HL-60 (cell line): ENCODE measurements around the gene ANKRD28.

ENCODE experiments used
- CTCF ChIP-seq: IDR thresholded peaks from one replicate; pipeline ENCODE4 v1.5.1; 2011; ENCODE audit warnings: low read length, control low read depth, inconsistent platforms; ENCODE audit not compliant: insufficient read depth
- GABPA ChIP-seq: IDR thresholded peaks from 2 replicates; pipeline ENCODE4 v1.6.1; 2012; ENCODE audit warnings: low read depth
- POLR2AphosphoS5 ChIP-seq: IDR thresholded peaks from 2 replicates; pipeline ENCODE4 v1.6.1; 2012; ENCODE audit warnings: low read depth
- REST ChIP-seq: IDR thresholded peaks from 2 replicates; pipeline ENCODE4 v1.6.1; 2012; ENCODE audit warnings: low read depth; ENCODE audit not compliant: insufficient replicate concordance

GRCh38 chr3:15660055-15660935 lies 137.5 kb downstream of the ANKRD28 start:
- TF ChIP-seq CTCF: no peak
- TF ChIP-seq REST: no peak
- TF ChIP-seq POLR2AphosphoS5: no peak
- no peak for TF ChIP-seq GABPA
